GM18526 (cell line): Measurements from ENCODE around the gene RPA3.

Experiments used
- POLR2A ChIP-seq: IDR thresholded peaks from 3 replicates; pipeline ENCODE4 v1.6.1; 2011; ENCODE audit not compliant: insufficient read length; ENCODE audit errors: extremely low read depth

The RPA3 gene

GRCh38 chr7:7653593-7654187, 64.7 kb downstream of the RPA3 start:
- no peak for TF ChIP-seq POLR2A

GRCh38 chr7:7652798-7653540, 65.4 kb downstream of the RPA3 start:
- TF ChIP-seq POLR2A, result no peak

GRCh38 chr7:7651479-7651878, 66.9 kb downstream of the RPA3 start:
- TF ChIP-seq POLR2A, result no peak

- no peak for TF ChIP-seq POLR2A
Measured at GRCh38 chr7:7650682-7651206, 67.7 kb downstream of the RPA3 start.

GRCh38 chr7:7647495-7648036, 70.8 kb downstream of the RPA3 start:
- no peak for TF ChIP-seq POLR2A

GRCh38 chr7:7642081-7642480, 76.3 kb downstream of the RPA3 start:
- no peak for TF ChIP-seq POLR2A

GRCh38 chr7:7641129-7641663, 77.2 kb downstream of the RPA3 start:
- no peak for TF ChIP-seq POLR2A

GRCh38 chr7:7640221-7641128, 77.9 kb downstream of the RPA3 start, which contains the start of gene UMAD1:
Gene UMAD1 (plus strand): TSS chr7:7640752. CDS start chr7:7673372, 32,620 bp downstream.
- TF ChIP-seq POLR2A, result peak; percentile 75

GRCh38 chr7:7639847-7640220, 78.6 kb downstream of the RPA3 start:
- TF ChIP-seq POLR2A, result no peak

GRCh38 chr7:7639421-7639820, 79.0 kb downstream of the RPA3 start:
- no peak for TF ChIP-seq POLR2A

- no peak for TF ChIP-seq POLR2A
Measured at GRCh38 chr7:7630626-7631329, 87.6 kb downstream of the RPA3 start.

GRCh38 chr7:7628476-7628875, 89.9 kb downstream of the RPA3 start:
- TF ChIP-seq POLR2A, result no peak

- no peak for TF ChIP-seq POLR2A
Measured at GRCh38 chr7:7620644-7621210, 97.7 kb downstream of the RPA3 start.

- no peak for TF ChIP-seq POLR2A
Measured at GRCh38 chr7:7620236-7620635, 98.2 kb downstream of the RPA3 start.

- no peak for TF ChIP-seq POLR2A
Measured at GRCh38 chr7:7618410-7618809, 100.0 kb downstream of the RPA3 start.

GRCh38 chr7:7617550-7617949, 100.9 kb downstream of the RPA3 start:
- TF ChIP-seq POLR2A, result no peak
